ENCODE measurements around the gene IL4I1. TPM values are rescaled to one million over a fixed set of nuclear protein-coding genes. Genes with fewer than 3 reads are reported as not detected.

IL4I1 gene
- total and polyA plus RNA-seq, 2 of the 4 experiments (the other 2 are of a cell fraction) = 0.31 to 0.36 TPM

DNA sequence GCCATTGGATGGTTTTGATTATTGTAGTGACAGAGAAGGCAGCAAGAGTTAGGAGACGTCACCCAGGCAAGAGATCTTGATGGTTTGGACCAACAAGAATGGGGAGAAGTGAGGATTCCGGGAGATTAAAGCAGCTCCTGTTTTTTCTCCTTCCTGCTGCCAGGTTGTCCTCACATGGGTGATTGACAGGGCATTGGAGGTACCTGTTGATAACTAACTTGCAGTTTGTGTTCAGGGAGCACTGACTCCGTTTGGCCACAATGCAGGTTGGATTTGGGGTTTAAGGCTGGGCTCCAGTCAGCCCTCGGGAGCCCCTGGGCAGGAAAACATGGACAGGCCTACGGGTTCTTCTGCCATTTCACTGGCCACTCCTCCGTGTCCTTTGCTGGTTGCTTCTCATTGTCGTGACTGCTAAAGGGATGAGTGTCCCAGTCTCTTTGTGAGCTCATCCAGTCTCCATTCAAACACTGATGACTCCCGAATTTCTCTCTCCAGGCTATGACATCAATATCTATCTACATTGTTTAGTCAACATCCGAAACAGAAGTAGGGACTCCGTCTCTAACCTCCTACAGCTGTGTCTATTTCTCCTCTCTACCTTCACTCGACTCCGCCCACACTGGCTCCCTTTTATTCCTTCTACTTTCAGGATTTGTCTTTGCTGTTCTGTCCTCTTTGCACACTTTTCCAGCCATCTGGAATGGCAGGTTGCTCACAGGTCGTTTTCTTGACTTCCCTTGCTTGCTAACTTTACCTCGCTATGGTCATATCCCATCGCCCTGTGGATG is 47.1 kb downstream of the IL4I1 start:
- Histone ChIP-seq H3K9me3 (ENCODE audit: control insufficient read depth, insufficient read depth, low read length) (no peaks in the 10 kb centered on the region), H3K9me1 (ENCODE audit: insufficient read depth, low read length) (peaks cover 15% of the 10 kb centered on the region), H4K20me1 (ENCODE audit: insufficient read depth, low read length) (peaks cover 39% of the 10 kb centered on the region), H3K79me1 (ENCODE audit: low read depth in 1 of 2, low read length in 2 of 2) (peaks cover 27 to 73% of the 10 kb centered on the region in 2 experiments), H3K14ac (replicated peaks; ENCODE audit: low read depth, low read length) (0 out of 2 replicates have a peak overlapping the region, but pooled peaks have one; percentile 20), H4K5ac (ENCODE audit: low read depth, low read length) (peak overlapping the region; percentile 66; the same call in 1 of the 2 replicates), H4K8ac (ENCODE audit: low read depth in 2 of 2, low read length in 2 of 2) (peak overlapping the region; percentile 75 to 94; a peak in 2 of 4 replicates), H4K91ac (ENCODE audit: insufficient read depth, low read depth, low read length) (no peak overlapping the region), H3K56ac (ENCODE audit: extremely low read depth, insufficient read depth, low read length) (no peak overlapping the region), H2BK120ac (ENCODE audit: low read depth, low read length) (no peak overlapping the region), H2BK20ac (ENCODE audit: low read depth, low read length) (no peak overlapping the region), H3K27me3 (ENCODE audit: control insufficient read depth, insufficient read depth, low read length) (no peaks in the 10 kb centered on the region), H2AFZ (replicated peaks; ENCODE audit: low read length, poor library complexity) (no peak overlapping the region), H3K4me1 (ENCODE audit: control insufficient read depth, insufficient read depth, low read length) (peaks cover 16% of the 10 kb centered on the region), H2AK9ac (replicated peaks; ENCODE audit: low read depth, low read length, poor library complexity) (no peak overlapping the region), H2AK5ac (ENCODE audit: low read depth, low read length) (peak overlapping the region; percentile 22), H3K4me3 (ENCODE audit: insufficient read depth, low read depth, low read length) (no peak overlapping the region), H3K36me3 (ENCODE audit: control insufficient read depth, insufficient read depth, low read length) (peaks cover 6% of the 10 kb centered on the region; the same call in 1 of the 2 replicates), H2BK15ac (ENCODE audit: low read depth, low read length) (no peak overlapping the region), H3K4me2 (ENCODE audit: low read depth, low read length) (peak overlapping the region; percentile 90), H3K18ac (ENCODE audit: low read depth, low read length) (no peak overlapping the region), H3K27ac (ENCODE audit: insufficient read depth, low read length) (no peak overlapping the region), H2BK5ac (ENCODE audit: low read depth, low read length, poor library complexity, severe bottlenecking) (no peak overlapping the region), H3K4ac (ENCODE audit: low read depth, low read length) (peak overlapping the region; percentile 47; the same call in 1 of the 2 replicates), H3K23ac (ENCODE audit: low read depth, low read length) (no peak overlapping the region), H3K9ac (ENCODE audit: low read depth, low read length) (no peak overlapping the region)
- intact Hi-C loops (cut with micrococcal nuclease) = loop anchor here (2.0 kb wide), 1 partner anchor 31 kb away; the partner anchor contains the start of gene MED25
- dilution Hi-C loops (cut with HindIII; ENCODE audit: low sequenced_read_pairs, unreplicated experiment) = no loop called here
- POLR2A ChIA-PET (ENCODE audit: unreplicated experiment) = interaction anchor here (0.9 kb wide), 1 partner anchor 209 kb away, joined by 4 read pairs; no protein-coding TSS in a partner anchor
- WGBS, 2 experiments (ENCODE audit: extremely low coverage in 2 of 2, insufficient read length in 1 of 2) = 91% methylated on average over 13 of the region's 15 CpGs; no CpG with 5 or more reads in 1 of the 2 experiments
- ATAC-seq (ENCODE audit: low read depth) (no peak), DNase-seq (no peak)
- TF ChIP-seq, protein P1, sequence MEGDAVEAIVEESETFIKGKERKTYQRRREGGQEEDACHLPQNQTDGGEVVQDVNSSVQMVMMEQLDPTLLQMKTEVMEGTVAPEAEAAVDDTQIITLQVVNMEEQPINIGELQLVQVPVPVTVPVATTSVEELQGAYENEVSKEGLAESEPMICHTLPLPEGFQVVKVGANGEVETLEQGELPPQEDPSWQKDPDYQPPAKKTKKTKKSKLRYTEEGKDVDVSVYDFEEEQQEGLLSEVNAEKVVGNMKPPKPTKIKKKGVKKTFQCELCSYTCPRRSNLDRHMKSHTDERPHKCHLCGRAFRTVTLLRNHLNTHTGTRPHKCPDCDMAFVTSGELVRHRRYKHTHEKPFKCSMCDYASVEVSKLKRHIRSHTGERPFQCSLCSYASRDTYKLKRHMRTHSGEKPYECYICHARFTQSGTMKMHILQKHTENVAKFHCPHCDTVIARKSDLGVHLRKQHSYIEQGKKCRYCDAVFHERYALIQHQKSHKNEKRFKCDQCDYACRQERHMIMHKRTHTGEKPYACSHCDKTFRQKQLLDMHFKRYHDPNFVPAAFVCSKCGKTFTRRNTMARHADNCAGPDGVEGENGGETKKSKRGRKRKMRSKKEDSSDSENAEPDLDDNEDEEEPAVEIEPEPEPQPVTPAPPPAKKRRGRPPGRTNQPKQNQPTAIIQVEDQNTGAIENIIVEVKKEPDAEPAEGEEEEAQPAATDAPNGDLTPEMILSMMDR (conservative IDR thresholded peaks at IDR 0.05; ENCODE audit: low read depth, low read length) = no peak
- TF ChIP-seq CEBPB (IDR thresholded peaks at IDR 0.05; ENCODE audit: low read depth, low read length) = no peak
- no peak for TF ChIP-seq MXI1 (IDR thresholded peaks at IDR 0.05; ENCODE audit: borderline replicate concordance, low read depth, low read length)
- no peak for TF ChIP-seq RFX5 (IDR thresholded peaks at IDR 0.05; ENCODE audit: low read depth, low read length)
- no peak for TF ChIP-seq NFE2L2 (IDR thresholded peaks at IDR 0.05; ENCODE audit: low read depth, low read length)
- TF ChIP-seq BHLHE40 (IDR thresholded peaks at IDR 0.05; ENCODE audit: low read depth, low read length) = no peak
- TF ChIP-seq FOS (IDR thresholded peaks at IDR 0.05; ENCODE audit: low read depth, low read length) = no peak
- TF ChIP-seq ELK1 (IDR thresholded peaks at IDR 0.05; ENCODE audit: borderline replicate concordance, low read depth, low read length) = no peak
- no peak for TF ChIP-seq RAD21 (IDR thresholded peaks at IDR 0.05; ENCODE audit: low read length)
- no peak for TF ChIP-seq POLR2A (IDR thresholded peaks at IDR 0.05; ENCODE audit: low read depth, low read length)
- in situ Hi-C loops (cut with MboI; ENCODE audit: low sequenced_read_pairs) = loop anchor here (10.0 kb wide), 1 partner anchor 165 kb away; the partner anchor contains the start of gene ADM5
- BruUV-seq (replicated peaks) = TSS peak; percentile 20
- CTCF ChIA-PET = no interaction called here
